Astrocyte (in vitro differentiated cells and primary cell): ENCODE data around the gene CCDC178. TPM values are rescaled to one million over a fixed set of nuclear protein-coding genes. Genes with fewer than 3 reads are reported as not detected.
A peak's percentile ranks its signal among the peaks of the same experiment; 100 is the strongest.

Source experiments
- DNase-seq: peaks from one replicate; pipeline ENCODE4 v3.0.0-alpha.2; 2010; ENCODE audit warnings: low read depth
- FAIRE-seq: peaks from 2 replicates; lab custom pipeline; 2011; peaks lifted over from hg19 to GRCh38; lab: Jason Lieb, UNC
- H2AFZ ChIP-seq: 2 replicates; pipeline ENCODE4 v1.6.0; 2012; ENCODE audit warnings: low read depth, low read length, inconsistent platforms
- H3K27ac ChIP-seq: 2 replicates; pipeline ENCODE4 v1.5.1; 2011; ENCODE audit warnings: low read depth, low read length, inconsistent platforms
- H3K27me3 ChIP-seq: 2 replicates; pipeline ENCODE4 v1.6.0; 2011; ENCODE audit warnings: low read length, inconsistent platforms; ENCODE audit not compliant: insufficient read depth
- H3K36me3 ChIP-seq: 2 replicates; pipeline ENCODE4 v1.5.1; 2011; ENCODE audit warnings: low read length, inconsistent platforms; ENCODE audit not compliant: insufficient read depth
- H3K4me1 ChIP-seq: 2 replicates; pipeline ENCODE4 v1.5.1; 2011; ENCODE audit warnings: low read length, inconsistent platforms; ENCODE audit not compliant: insufficient read depth
- H3K4me2 ChIP-seq: 2 replicates; pipeline ENCODE4 v1.6.0; 2012; ENCODE audit warnings: low read length, inconsistent platforms
- H3K4me3 ChIP-seq: 2 replicates; pipeline ENCODE4 v1.5.1; 2011; ENCODE audit warnings: low read depth, mild to moderate bottlenecking, low read length, inconsistent platforms; ENCODE audit not compliant: insufficient read depth
- H3K79me2 ChIP-seq: 2 replicates; pipeline ENCODE4 v1.6.0; 2012; ENCODE audit warnings: mild to moderate bottlenecking, low read length, inconsistent platforms; ENCODE audit not compliant: insufficient read depth
- H3K9ac ChIP-seq: 2 replicates; pipeline ENCODE4 v1.6.0; 2012; ENCODE audit warnings: mild to moderate bottlenecking, low read length, inconsistent platforms
- H3K9me3 ChIP-seq: 2 replicates; pipeline ENCODE4 v1.5.1; 2012; ENCODE audit warnings: low read depth, mild to moderate bottlenecking, low read length, inconsistent platforms; ENCODE audit not compliant: insufficient read depth
- H4K20me1 ChIP-seq: 2 replicates; pipeline ENCODE4 v1.6.0; 2012; ENCODE audit warnings: low read length, inconsistent platforms; ENCODE audit not compliant: insufficient read depth
- H3K27ac Mint-ChIP-seq: one replicate; pipeline ENCODE4 v1.8.0; 2021; ENCODE audit warnings: mild to moderate bottlenecking, mixed read lengths; ENCODE audit not compliant: unreplicated experiment
- H3K27me3 Mint-ChIP-seq: one replicate; pipeline ENCODE4 v1.8.0; 2021; ENCODE audit warnings: low read depth, mixed read lengths; ENCODE audit not compliant: unreplicated experiment
- H3K36me3 Mint-ChIP-seq: one replicate; pipeline ENCODE4 v1.8.0; 2021; ENCODE audit warnings: low read depth, mixed read lengths; ENCODE audit not compliant: unreplicated experiment
- H3K4me1 Mint-ChIP-seq: one replicate; pipeline ENCODE4 v1.8.0; 2021; ENCODE audit warnings: low read depth, mixed read lengths; ENCODE audit not compliant: unreplicated experiment
- H3K4me3 Mint-ChIP-seq: one replicate; pipeline ENCODE4 v1.8.0; 2021; ENCODE audit warnings: mild to moderate bottlenecking, moderate library complexity, mixed read lengths; ENCODE audit not compliant: unreplicated experiment
- H3K9me3 Mint-ChIP-seq: one replicate; pipeline ENCODE4 v1.8.0; 2021; ENCODE audit warnings: mild to moderate bottlenecking, mixed read lengths; ENCODE audit not compliant: unreplicated experiment
- CTCF ChIP-seq: IDR thresholded peaks from 2 replicates; pipeline ENCODE4 v1.5.1; 2011; ENCODE audit warnings: low read depth, mild to moderate bottlenecking, inconsistent platforms, low read length, moderate library complexity; ENCODE audit not compliant: insufficient read depth
- EZH2 ChIP-seq: IDR thresholded peaks from 2 replicates; pipeline ENCODE4 v1.6.1; 2012; ENCODE audit warnings: mild to moderate bottlenecking, low read length, inconsistent platforms; ENCODE audit not compliant: insufficient read depth
- total RNA-seq: library from RNA; stranded (reverse); gene quantifications from 2 replicates; pipeline ENCODE4 v1.2.1, GENCODE V29; 2021

CCDC178 gene
- total RNA-seq, 1 donor from 2014 or later = 0.30 TPM

- Mint-ChIP-seq H3K27me3 (no peaks in the 10 kb centered on the region), H3K4me3 (no peak overlapping the region), H3K27ac (no peak overlapping the region), H3K9me3 (peaks cover 5% of the 10 kb centered on the region), H3K36me3 (no peaks in the 10 kb centered on the region), H3K4me1 (no peaks in the 10 kb centered on the region)
- no peak overlapping the region for H3K27ac ChIP-seq
- no peak overlapping the region for H3K4me3 ChIP-seq
- H3K4me1 ChIP-seq = no peaks in the 10 kb centered on the region
- H3K4me2 ChIP-seq = no peak overlapping the region
- no peak for DNase-seq
- no peak overlapping the region for H3K9ac ChIP-seq
- no peak for FAIRE-seq
- H3K36me3 ChIP-seq = no peaks in the 10 kb centered on the region
- H3K79me2 ChIP-seq = no peaks in the 10 kb centered on the region
- no peaks in the 10 kb centered on the region for H3K27me3 ChIP-seq
- H3K9me3 ChIP-seq = no peaks in the 10 kb centered on the region
- TF ChIP-seq CTCF (no peak), EZH2 (no peak)
- H2AFZ ChIP-seq = no peak overlapping the region
- H4K20me1 ChIP-seq = no peaks in the 10 kb centered on the region
These were observed 294.5 kb downstream of the CCDC178 start for GRCh38 chr18:33146014-33146413.

GRCh38 chr18:33135951-33136660 is 304.4 kb downstream of the CCDC178 start:
- Histone ChIP-seq H3K27ac (no peak overlapping the region), H2AFZ (peak overlapping the region; percentile 15), H3K9ac (no peak overlapping the region), H4K20me1 (no peaks in the 10 kb centered on the region), H3K27me3 (no peaks in the 10 kb centered on the region), H3K36me3 (no peaks in the 10 kb centered on the region), H3K4me3 (no peak overlapping the region), H3K9me3 (no peaks in the 10 kb centered on the region), H3K4me1 (no peaks in the 10 kb centered on the region), H3K79me2 (no peaks in the 10 kb centered on the region), H3K4me2 (no peak overlapping the region)
- H3K9me3 Mint-ChIP-seq = peaks cover 12% of the 10 kb centered on the region
- DNase-seq (peak; percentile 30), FAIRE-seq (no peak)
- H3K4me1 Mint-ChIP-seq = peaks cover 10% of the 10 kb centered on the region
- H3K4me3 Mint-ChIP-seq = no peak overlapping the region
- no peaks in the 10 kb centered on the region for H3K27me3 Mint-ChIP-seq
- TF ChIP-seq EZH2 (no peak), CTCF (no peak)
- H3K36me3 Mint-ChIP-seq = peaks cover 6% of the 10 kb centered on the region
- peak overlapping the region; percentile 67 for H3K27ac Mint-ChIP-seq

GRCh38 chr18:33132657-33133056 is 307.9 kb downstream of the CCDC178 start:
- DNase-seq (no peak), FAIRE-seq (no peak)
- no peak overlapping the region for H3K4me3 Mint-ChIP-seq
- Histone ChIP-seq H3K9me3 (no peaks in the 10 kb centered on the region), H3K27me3 (no peaks in the 10 kb centered on the region), H4K20me1 (no peaks in the 10 kb centered on the region), H3K79me2 (no peaks in the 10 kb centered on the region), H3K9ac (no peak overlapping the region), H2AFZ (no peak overlapping the region), H3K4me3 (no peak overlapping the region), H3K4me1 (no peaks in the 10 kb centered on the region), H3K36me3 (no peaks in the 10 kb centered on the region), H3K4me2 (no peak overlapping the region), H3K27ac (no peak overlapping the region)
- H3K27me3 Mint-ChIP-seq = no peaks in the 10 kb centered on the region
- peaks cover 10% of the 10 kb centered on the region for H3K4me1 Mint-ChIP-seq
- H3K9me3 Mint-ChIP-seq = no peaks in the 10 kb centered on the region
- TF ChIP-seq EZH2 (no peak), CTCF (no peak)
- no peak overlapping the region for H3K27ac Mint-ChIP-seq
- no peaks in the 10 kb centered on the region for H3K36me3 Mint-ChIP-seq
